ENCODE results near the gene PIANP. TPM values are rescaled to one million over a fixed set of nuclear protein-coding genes. Genes with fewer than 3 reads are reported as not detected.

The PIANP gene
- total and polyA plus RNA-seq, 10 donors = 0.10 to 0.30 (median 0.24) TPM; not detected in 5

GRCh38 chr12:6734506-6735387 is 34.1 kb upstream of the PIANP start:
- Histone ChIP-seq H3K27me3 (replicated peaks in 1 of 7) (no peaks in the 10 kb centered on the region), H3K27ac (peak overlapping the region in 2 of 8 donors; percentile 4 to 17), H3K36me3 (peaks cover 7 to 55% (median 36%) of the 10 kb centered on the region in 6 donors), H3K4me3 (no peak overlapping the region), H3K4me1 (peaks cover 0 to 20% (median 9%) of the 10 kb centered on the region in 6 donors), H3K9me3 (no peaks in the 10 kb centered on the region)
- 63 to 91% (median 77%) methylated on average over 10 of the region's 10 CpGs for whole genome bisulfite sequencing, 5 donors
- intact Hi-C loops (cut with DNase I; ENCODE audit: low total_unique reads) = no loop called here
- TF ChIP-seq POLR2AphosphoS5 (IDR thresholded peaks at IDR 0.05) (no peak), POLR2A (IDR thresholded peaks at IDR 0.05) (no peak)
- TF ChIP-seq, protein P1, sequence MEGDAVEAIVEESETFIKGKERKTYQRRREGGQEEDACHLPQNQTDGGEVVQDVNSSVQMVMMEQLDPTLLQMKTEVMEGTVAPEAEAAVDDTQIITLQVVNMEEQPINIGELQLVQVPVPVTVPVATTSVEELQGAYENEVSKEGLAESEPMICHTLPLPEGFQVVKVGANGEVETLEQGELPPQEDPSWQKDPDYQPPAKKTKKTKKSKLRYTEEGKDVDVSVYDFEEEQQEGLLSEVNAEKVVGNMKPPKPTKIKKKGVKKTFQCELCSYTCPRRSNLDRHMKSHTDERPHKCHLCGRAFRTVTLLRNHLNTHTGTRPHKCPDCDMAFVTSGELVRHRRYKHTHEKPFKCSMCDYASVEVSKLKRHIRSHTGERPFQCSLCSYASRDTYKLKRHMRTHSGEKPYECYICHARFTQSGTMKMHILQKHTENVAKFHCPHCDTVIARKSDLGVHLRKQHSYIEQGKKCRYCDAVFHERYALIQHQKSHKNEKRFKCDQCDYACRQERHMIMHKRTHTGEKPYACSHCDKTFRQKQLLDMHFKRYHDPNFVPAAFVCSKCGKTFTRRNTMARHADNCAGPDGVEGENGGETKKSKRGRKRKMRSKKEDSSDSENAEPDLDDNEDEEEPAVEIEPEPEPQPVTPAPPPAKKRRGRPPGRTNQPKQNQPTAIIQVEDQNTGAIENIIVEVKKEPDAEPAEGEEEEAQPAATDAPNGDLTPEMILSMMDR (IDR thresholded peaks at IDR 0.05 in 8 of 11, conservative IDR thresholded peaks at IDR 0.05 in 3 of 11) = no peak
- peak; percentile 48 for DNase-seq

- Histone ChIP-seq H3K27me3 (replicated peaks in 1 of 7) (no peaks in the 10 kb centered on the region), H3K4me1 (peaks cover 0 to 42% (median 9%) of the 10 kb centered on the region in 6 donors), H3K9me3 (no peaks in the 10 kb centered on the region), H3K36me3 (peaks cover 7 to 96% (median 60%) of the 10 kb centered on the region in 6 donors), H3K27ac (no peak overlapping the region), H3K4me3 (no peak overlapping the region)
- intact Hi-C loops (cut with DNase I; ENCODE audit: low total_unique reads) = no loop called here
- peak; percentile 37 for DNase-seq
- TF ChIP-seq, protein P1 (IDR thresholded peaks at IDR 0.05 in 8 of 11, conservative IDR thresholded peaks at IDR 0.05 in 3 of 11) = no peak
- TF ChIP-seq POLR2AphosphoS5 (IDR thresholded peaks at IDR 0.05) = no peak
- no peak for TF ChIP-seq POLR2A (IDR thresholded peaks at IDR 0.05)
- 88 to 94% (median 93%) methylated on average over 7 to 8 of the region's 8 CpGs for WGBS, 5 donors
Measured at GRCh38 chr12:6730169-6730568, 29.6 kb upstream of the PIANP start.

DNA sequence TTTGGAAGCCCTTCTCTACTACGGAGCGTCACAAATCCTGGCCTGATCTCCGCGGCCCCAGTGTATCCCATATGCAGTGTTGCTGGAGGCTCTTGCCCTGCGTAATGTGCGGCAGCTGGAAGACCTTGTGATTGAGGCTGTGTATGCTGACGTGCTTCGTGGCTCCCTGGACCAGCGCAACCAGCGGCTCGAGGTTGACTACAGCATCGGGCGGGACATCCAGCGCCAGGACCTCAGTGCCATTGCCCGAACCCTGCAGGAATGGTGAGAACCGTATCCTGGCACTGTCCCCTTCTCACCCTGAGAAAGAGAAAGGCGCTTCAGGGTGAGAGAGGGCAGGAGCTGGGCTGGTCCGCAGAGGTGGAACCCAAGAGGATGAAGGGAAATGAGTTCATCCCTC is 28.6 kb upstream of the PIANP start:
- Histone ChIP-seq H3K27me3 (replicated peaks in 1 of 7) (no peaks in the 10 kb centered on the region), H3K27ac (no peak overlapping the region), H3K4me1 (peaks cover 7 to 44% (median 15%) of the 10 kb centered on the region in 6 donors), H3K36me3 (peaks cover 7 to 86% (median 55%) of the 10 kb centered on the region in 6 donors), H3K4me3 (no peak overlapping the region), H3K9me3 (no peaks in the 10 kb centered on the region)
- TF ChIP-seq, protein P1 (IDR thresholded peaks at IDR 0.05 in 8 of 11, conservative IDR thresholded peaks at IDR 0.05 in 3 of 11) = no peak
- TF ChIP-seq POLR2A (IDR thresholded peaks at IDR 0.05) = no peak
- no peak for TF ChIP-seq POLR2AphosphoS5 (IDR thresholded peaks at IDR 0.05)
- intact Hi-C loops (cut with DNase I; ENCODE audit: low total_unique reads) = no loop called here
- WGBS, 5 donors = 91 to 93% (median 92%) methylated on average over 14 to 18 of the region's 18 CpGs
- no peak for DNase-seq

- H3K27me3 ChIP-seq (replicated peaks in 1 of 7) = no peaks in the 10 kb centered on the region
- no peak overlapping the region for H3K27ac ChIP-seq
- DNase-seq = no peak
- H3K9me3 ChIP-seq = no peaks in the 10 kb centered on the region
- TF ChIP-seq POLR2A (IDR thresholded peaks at IDR 0.05) = no peak
- TF ChIP-seq POLR2AphosphoS5 (IDR thresholded peaks at IDR 0.05) = no peak
- TF ChIP-seq, protein P1 (IDR thresholded peaks at IDR 0.05 in 8 of 11, conservative IDR thresholded peaks at IDR 0.05 in 3 of 11) = no peak
- peaks cover 0 to 50% (median 31%) of the 10 kb centered on the region in 6 donors for H3K36me3 ChIP-seq
- H3K4me3 ChIP-seq = no peak overlapping the region
- intact Hi-C loops (cut with DNase I; ENCODE audit: low total_unique reads) = no loop called here
- peaks cover 7 to 53% (median 17%) of the 10 kb centered on the region in 6 donors for H3K4me1 ChIP-seq
- 92 to 96% (median 94%) methylated on average over 7 of the region's 7 CpGs for WGBS, 5 donors
Measured at GRCh38 chr12:6725350-6725749, 24.7 kb upstream of the PIANP start.

Data from spleen (tissue), 11 donors.